CD4-positive, alpha-beta memory T cell (primary cell): ENCODE data around the gene LCN6. TPM values are rescaled to one million over a fixed set of nuclear protein-coding genes. Genes with fewer than 3 reads are reported as not detected.

Experiments used
- CTCF ChIA-PET: fragments of 350-600 bp; sonication (Branson Sonifier 250); formaldehyde crosslinking; loops from one replicate; lab custom pipeline; 2021; ENCODE audit warnings: inconsistent platforms; ENCODE audit not compliant: partially characterized antibody; lab: Charles Lee
- POLR2A ChIA-PET: fragments of 350-600 bp; sonication (Branson Sonifier 250); formaldehyde crosslinking; loops from one replicate; lab custom pipeline; 2021; ENCODE audit not compliant: partially characterized antibody; lab: Charles Lee
- DNase-seq, 5 donors: peaks; one replicate each; pipeline versions ENCODE4 v3.0.0 to v3.0.0-alpha.2; 2020 to 2022; ENCODE audit warnings: mixed read lengths in 1 of 5
- H3K27ac ChIP-seq: one replicate; pipeline ENCODE4 v1.7.0; 2013; ENCODE audit warnings: low read depth, low read length
- H3K27me3 ChIP-seq: 2 replicates; pipeline ENCODE4 v1.7.0; 2013; ENCODE audit warnings: mild to moderate bottlenecking, low read length, moderate library complexity; ENCODE audit not compliant: insufficient read depth
- H3K36me3 ChIP-seq: 2 replicates; pipeline ENCODE4 v1.7.0; 2013; ENCODE audit warnings: mild to moderate bottlenecking, low read length, moderate library complexity; ENCODE audit not compliant: insufficient read depth
- H3K4me1 ChIP-seq: 2 replicates; pipeline ENCODE4 v1.7.0; 2013; ENCODE audit warnings: mild to moderate bottlenecking, low read length, moderate library complexity; ENCODE audit not compliant: insufficient read depth
- H3K4me3 ChIP-seq, 2 donors: one replicate each; pipeline ENCODE4 v1.7.0; 2013; ENCODE audit warnings: low read length in 2 of 2, mild to moderate bottlenecking in 1 of 2
- H3K9me3 ChIP-seq, 2 donors: one replicate each; pipeline ENCODE4 v1.7.0; 2013; ENCODE audit warnings: low read length in 2 of 2, control low read depth in 1 of 2; ENCODE audit not compliant: control insufficient read depth in 1 of 2
- H3K27ac Mint-ChIP-seq, 7 donors: one replicate each; pipeline ENCODE4 v1.8.0; 2020 to 2021; ENCODE audit warnings: mixed read lengths in 7 of 7, mild to moderate bottlenecking in 6 of 7, inconsistent platforms in 3 of 7, moderate library complexity in 3 of 7
- H3K27me3 Mint-ChIP-seq, 2 donors: one replicate each; pipeline ENCODE4 v1.8.0; 2020 to 2021; ENCODE audit warnings: mixed read lengths in 2 of 2
- H3K36me3 Mint-ChIP-seq, 2 donors: one replicate each; pipeline ENCODE4 v1.8.0; 2020 to 2021; ENCODE audit warnings: mixed read lengths in 2 of 2, inconsistent platforms in 1 of 2, mild to moderate bottlenecking in 1 of 2
- H3K4me1 Mint-ChIP-seq, 4 donors: one replicate each; pipeline ENCODE4 v1.8.0; 2020 to 2021; ENCODE audit warnings: mixed read lengths in 4 of 4, mild to moderate bottlenecking in 1 of 4
- H3K4me3 Mint-ChIP-seq, 8 donors: one replicate each; pipeline ENCODE4 v1.8.0; 2020 to 2021; ENCODE audit warnings: mixed read lengths in 8 of 8, mild to moderate bottlenecking in 7 of 8, moderate library complexity in 6 of 8, inconsistent platforms in 3 of 8
- H3K9me3 Mint-ChIP-seq, 8 donors: one replicate each; pipeline ENCODE4 v1.8.0; 2020 to 2021; ENCODE audit warnings: mixed read lengths in 8 of 8, mild to moderate bottlenecking in 5 of 8, inconsistent platforms in 3 of 8, moderate library complexity in 1 of 8
- intact Hi-C: fragments of 100-400 bp; cut with micrococcal nuclease; formaldehyde crosslinking; loops from one replicate; pipeline ENCODE4 v1.15.1; 2023
- polyA plus RNA-seq, 2 donors: library from polyadenylated mRNA; unstranded; fragments of 300-500 nt; fragmentation: Illumina TruSeq; gene quantifications; one replicate each; pipeline ENCODE4 v1.2.3, GENCODE V29; 2021
- total RNA-seq, 2 experiments: library from RNA; stranded (reverse); gene quantifications; one replicate each; pipeline ENCODE4 v1.2.3, GENCODE V29; 2021

Gene LCN6
- total and polyA plus RNA-seq, 4 experiments from 2014 or later, result not detected

DNA sequence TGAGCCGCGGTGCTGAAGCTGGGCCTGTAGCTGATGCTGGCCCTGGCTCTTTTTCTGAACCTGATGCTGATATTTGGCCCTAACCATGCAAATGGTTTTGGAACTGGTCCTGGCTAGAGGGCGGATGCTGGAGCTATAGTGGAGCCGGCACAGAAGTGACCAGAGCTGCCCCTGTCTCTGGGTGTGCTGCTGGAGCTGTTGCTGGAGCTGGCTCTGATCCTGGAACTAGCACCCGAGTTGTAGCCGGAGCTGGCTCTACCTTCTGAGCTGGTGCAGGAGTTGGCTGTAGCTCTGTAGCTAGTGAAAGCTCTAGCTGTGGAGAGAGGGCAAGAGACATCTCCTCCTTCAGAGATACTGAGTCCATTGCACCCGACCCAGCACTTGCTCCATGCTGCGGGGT, 18.4 kb downstream of the LCN6 start:
- H3K4me3 Mint-ChIP-seq, result peak overlapping the region in 5 of 8 donors; percentile 29 to 73 (median 55)

DNA sequence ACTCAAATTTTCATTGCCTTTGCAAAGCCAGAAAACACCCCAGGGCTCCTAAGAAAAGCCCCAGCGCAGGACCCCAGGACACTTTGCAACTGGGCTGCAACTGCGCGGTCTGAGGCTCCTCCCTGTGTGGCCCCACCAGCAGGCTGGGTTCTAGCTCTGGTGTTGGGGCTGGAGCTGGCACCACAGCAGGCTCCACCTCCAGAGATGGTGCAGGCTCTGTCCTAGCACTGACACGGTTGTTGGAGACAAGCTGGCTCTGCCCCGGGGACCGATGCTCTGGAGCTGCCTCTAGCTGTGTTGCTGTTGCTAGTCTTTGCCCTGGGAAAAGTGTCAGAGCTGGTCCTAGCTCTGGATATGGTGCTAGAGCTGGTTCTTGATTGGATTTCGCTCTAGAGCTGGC, 19.2 kb downstream of the LCN6 start:
- DNase-seq, result peak in 1 of 5 donors; percentile 31
- H3K27me3 Mint-ChIP-seq, result peaks cover 0 to 4% of the 10 kb centered on the region in 2 donors
- peak overlapping the region in 1 of 7 donors; percentile 80 for H3K27ac Mint-ChIP-seq
- Histone ChIP-seq H3K4me3 (no peak overlapping the region), H3K9me3 (no peaks in the 10 kb centered on the region), H3K4me1 (peaks cover 30% of the 10 kb centered on the region), H3K27ac (no peak overlapping the region), H3K27me3 (no peaks in the 10 kb centered on the region), H3K36me3 (peaks cover 23% of the 10 kb centered on the region)
- peaks cover 7 to 37% (median 19%) of the 10 kb centered on the region in 4 donors for H3K4me1 Mint-ChIP-seq
- H3K36me3 Mint-ChIP-seq, result peaks cover 13 to 28% of the 10 kb centered on the region in 2 donors
- ChIA-PET POLR2A (interaction anchor here (0.7 to 3.4 kb wide), 5 partner anchors 13 to 245 kb away, joined by 4 to 25 read pairs (median 14); partner anchors contain the start of genes AGPAT2, DIPK1B and RABL6), CTCF (interaction anchor here (1.1 to 2.0 kb wide), 4 partner anchors 28 to 245 kb away, joined by 3 to 5 read pairs (median 4); partner anchors contain the start of gene LCN8)
- H3K4me3 Mint-ChIP-seq, result peak overlapping the region in 7 of 8 donors; percentile 29 to 73 (median 64)
- intact Hi-C loops, result loop anchor here (2.0 to 5.0 kb wide), 2 partner anchors 246 to 493 kb away; partner anchors contain the start of genes RNF208 and SEC16A
- peaks cover 0 to 7% (median 0%) of the 10 kb centered on the region in 8 donors for H3K9me3 Mint-ChIP-seq

More for the DNA sequence above, 18.4 kb downstream of the LCN6 start:
- peaks cover 0 to 4% of the 10 kb centered on the region in 2 donors for H3K27me3 Mint-ChIP-seq
- Histone ChIP-seq H3K36me3 (peaks cover 16% of the 10 kb centered on the region), H3K4me3 (no peak overlapping the region), H3K27me3 (no peaks in the 10 kb centered on the region), H3K9me3 (no peaks in the 10 kb centered on the region), H3K4me1 (peaks cover 30% of the 10 kb centered on the region), H3K27ac (no peak overlapping the region)
- intact Hi-C loops, result loop anchor here (2.0 to 5.0 kb wide), 2 partner anchors 247 to 492 kb away; partner anchors contain the start of genes RNF208 and SEC16A
- peaks cover 8 to 20% of the 10 kb centered on the region in 2 donors for H3K36me3 Mint-ChIP-seq
- peaks cover 0 to 7% (median 0%) of the 10 kb centered on the region in 8 donors for H3K9me3 Mint-ChIP-seq
- H3K4me1 Mint-ChIP-seq, result peaks cover 7 to 32% (median 16%) of the 10 kb centered on the region in 4 donors
- H3K27ac Mint-ChIP-seq, result peak overlapping the region in 1 of 7 donors; percentile 80
- DNase-seq, result no peak
- POLR2A ChIA-PET, result interaction anchor here (0.7 to 3.4 kb wide), 3 partner anchors 11 to 42 kb away, joined by 3 to 25 read pairs (median 4); partner anchors contain the start of genes AGPAT2 and DIPK1B
- CTCF ChIA-PET, result interaction anchor here (1.3 kb wide), 1 partner anchor 28 kb away, joined by 3 read pairs; the partner anchor contains the start of gene LCN8

DNA sequence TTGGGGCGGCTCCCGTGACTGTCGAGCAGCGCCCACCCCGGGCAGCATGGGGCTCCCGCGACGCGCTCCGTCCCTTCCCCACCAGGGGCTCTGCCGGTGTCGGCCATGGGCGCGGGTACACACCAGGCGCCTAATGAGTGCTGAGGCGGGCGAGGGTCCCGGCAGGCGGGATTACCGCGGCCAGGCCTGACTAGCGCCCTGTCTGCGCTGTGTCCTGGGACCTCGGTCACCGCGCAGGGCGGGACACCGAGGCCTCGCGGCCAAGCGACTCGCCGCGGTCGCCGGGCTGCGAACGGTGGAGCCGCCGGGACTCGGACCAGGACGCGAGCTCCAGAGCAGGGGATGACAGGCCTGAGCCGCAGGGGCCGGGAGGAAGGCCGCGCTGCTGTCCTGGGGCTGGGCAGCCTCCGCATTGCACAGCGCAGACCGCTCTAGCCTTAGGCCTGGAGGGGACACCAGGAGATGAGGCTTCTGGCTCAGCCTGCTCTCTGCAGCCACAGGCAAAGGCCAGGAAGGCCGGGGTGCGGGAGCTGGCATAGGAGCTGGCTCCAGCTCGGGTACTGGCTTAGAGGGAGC, 19.7 kb downstream of the LCN6 start:
- peak overlapping the region in 1 of 2 donors; percentile 88 for H3K4me3 ChIP-seq
- intact Hi-C loops, result loop anchor here (1.0 to 5.0 kb wide), 3 partner anchors 41 to 494 kb away; partner anchors contain the start of genes AGPAT2, RNF208 and SEC16A
- Mint-ChIP-seq H3K27me3 (peaks cover 0 to 4% of the 10 kb centered on the region in 2 donors), H3K9me3 (peaks cover 0 to 7% (median 0%) of the 10 kb centered on the region in 8 donors), H3K36me3 (peaks cover 18 to 33% of the 10 kb centered on the region in 2 donors), H3K4me1 (peaks cover 7 to 42% (median 21%) of the 10 kb centered on the region in 4 donors), H3K4me3 (peak overlapping the region in 7 of 8 donors; percentile 13 to 73 (median 54)), H3K27ac (peak overlapping the region in 1 of 7 donors; percentile 80)
- H3K9me3 ChIP-seq, result no peaks in the 10 kb centered on the region
- ChIA-PET POLR2A (interaction anchor here (0.6 to 3.4 kb wide), 27 partner anchors 8 to 512 kb away, joined by 3 to 25 read pairs (median 4); partner anchors contain the start of genes AGPAT2, AJM1, C8G and DIPK1B), CTCF (interaction anchor here (1.1 to 2.0 kb wide), 6 partner anchors 28 to 244 kb away, joined by 3 to 5 read pairs (median 3); partner anchors contain the start of gene LCN8)
- peaks cover 28% of the 10 kb centered on the region for H3K36me3 ChIP-seq
- H3K27me3 ChIP-seq, result no peaks in the 10 kb centered on the region
- peak in 1 of 5 donors; percentile 32 for DNase-seq
- peaks cover 30% of the 10 kb centered on the region for H3K4me1 ChIP-seq
- peak overlapping the region; percentile 72 for H3K27ac ChIP-seq

DNA sequence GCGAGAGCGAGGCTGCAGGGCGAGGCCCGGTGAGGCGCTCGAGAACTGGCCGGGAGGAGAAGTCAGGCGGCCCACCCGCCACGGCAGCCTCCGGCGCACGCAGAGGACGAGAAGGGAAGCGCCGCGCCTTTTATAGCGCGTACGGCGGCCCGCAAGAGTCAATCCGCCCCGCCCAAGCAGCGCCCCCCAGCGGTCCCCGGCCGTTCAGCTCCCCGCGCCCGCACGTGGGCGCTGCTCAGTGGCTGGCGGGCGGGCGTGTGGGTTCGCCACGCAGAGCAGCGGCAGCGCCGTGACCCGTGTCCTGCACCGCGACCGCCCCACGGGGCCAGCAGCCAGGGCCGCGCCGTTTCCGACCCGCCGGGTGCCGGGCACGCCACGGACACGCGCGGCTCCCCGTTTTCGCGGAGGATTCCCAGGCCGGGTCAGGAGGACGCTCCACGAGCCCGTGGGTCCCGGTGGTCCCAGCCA, 20.2 kb downstream of the LCN6 start:
- ChIA-PET POLR2A (interaction anchor here (0.6 to 3.4 kb wide), 30 partner anchors 9 to 513 kb away, joined by 3 to 25 read pairs (median 4); partner anchors contain the start of genes AGPAT2, AJM1, C8G and DIPK1B), CTCF (interaction anchor here (1.1 to 2.0 kb wide), 4 partner anchors 28 to 244 kb away, joined by 3 to 5 read pairs (median 4); no protein-coding TSS in a partner anchor)
- H3K27me3 Mint-ChIP-seq, result peaks cover 0 to 4% of the 10 kb centered on the region in 2 donors
- H3K4me3 ChIP-seq, result peak overlapping the region; percentile 88 to 94
- H3K9me3 ChIP-seq, result no peaks in the 10 kb centered on the region
- peaks cover 30% of the 10 kb centered on the region for H3K4me1 ChIP-seq
- H3K9me3 Mint-ChIP-seq, result peaks cover 0 to 7% (median 0%) of the 10 kb centered on the region in 8 donors
- peak overlapping the region in 2 of 7 donors; percentile 51 to 97 for H3K27ac Mint-ChIP-seq
- peaks cover 19 to 35% of the 10 kb centered on the region in 2 donors for H3K36me3 Mint-ChIP-seq
- H3K4me3 Mint-ChIP-seq, result peak overlapping the region; percentile 48 to 97 (median 76)
- H3K27ac ChIP-seq, result peak overlapping the region; percentile 72
- intact Hi-C loops, result loop anchor here (1.0 to 5.0 kb wide), 3 partner anchors 41 to 494 kb away; partner anchors contain the start of genes AGPAT2, RNF208 and SEC16A
- peak; percentile 85 to 92 (median 91) for DNase-seq
- H3K36me3 ChIP-seq, result peaks cover 32% of the 10 kb centered on the region
- H3K27me3 ChIP-seq, result no peaks in the 10 kb centered on the region
- H3K4me1 Mint-ChIP-seq, result peaks cover 7 to 42% (median 22%) of the 10 kb centered on the region in 4 donors

DNA sequence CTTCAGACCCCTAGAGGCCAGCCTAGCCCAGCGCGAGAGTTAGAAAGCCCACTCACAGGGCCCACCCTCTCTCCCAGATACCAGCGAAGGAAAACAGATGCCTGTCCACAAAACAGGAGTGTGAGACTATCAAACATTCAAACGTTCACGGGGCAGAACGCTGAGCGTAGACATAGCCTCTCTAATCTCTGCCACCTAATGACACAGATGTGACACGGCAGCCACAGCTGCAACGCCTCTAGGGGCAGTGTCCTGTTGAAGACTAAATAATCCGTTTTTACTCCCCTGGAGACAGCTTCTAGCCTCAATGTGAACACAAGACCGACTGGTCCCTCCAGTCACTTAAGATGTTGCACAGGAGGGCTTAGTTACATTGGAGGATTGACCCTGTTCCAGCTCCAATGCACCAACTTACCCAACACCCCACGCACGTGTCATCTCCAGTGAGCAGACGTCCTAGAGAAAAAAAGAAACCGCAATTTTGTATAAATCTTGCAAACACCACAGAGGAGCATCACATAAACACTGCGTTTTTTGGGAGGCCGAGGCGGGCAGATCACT, 21.6 kb downstream of the LCN6 start:
- H3K4me1 ChIP-seq, result peaks cover 30% of the 10 kb centered on the region
- CTCF ChIA-PET, result interaction anchor here (0.8 kb wide), 1 partner anchor 93 kb away, joined by 3 read pairs; no protein-coding TSS in a partner anchor
- POLR2A ChIA-PET, result interaction anchor here (0.6 to 3.4 kb wide), 19 partner anchors 8 to 869 kb away, joined by 3 to 25 read pairs (median 5); partner anchors contain the start of genes AGPAT2, DIPK1B, PAXX and RABL6
- Mint-ChIP-seq H3K36me3 (peaks cover 19 to 35% of the 10 kb centered on the region in 2 donors), H3K4me3 (peak overlapping the region; percentile 89 to 99 (median 95)), H3K27ac (peak overlapping the region; percentile 88 to 98 (median 94)), H3K9me3 (peaks cover 0 to 7% (median 0%) of the 10 kb centered on the region in 8 donors), H3K27me3 (peaks cover 0 to 4% of the 10 kb centered on the region in 2 donors), H3K4me1 (peaks cover 7 to 42% (median 22%) of the 10 kb centered on the region in 4 donors)
- intact Hi-C loops, result loop anchor here (5.0 kb wide), 1 partner anchor 496 kb away; the partner anchor contains the start of gene RNF208
- peaks cover 32% of the 10 kb centered on the region for H3K36me3 ChIP-seq
- H3K27me3 ChIP-seq, result no peaks in the 10 kb centered on the region
- no peaks in the 10 kb centered on the region for H3K9me3 ChIP-seq
- H3K27ac ChIP-seq, result peak overlapping the region; percentile 72
- DNase-seq, result peak; percentile 25 to 72 (median 46)
- H3K4me3 ChIP-seq, result peak overlapping the region; percentile 88 to 94

DNA sequence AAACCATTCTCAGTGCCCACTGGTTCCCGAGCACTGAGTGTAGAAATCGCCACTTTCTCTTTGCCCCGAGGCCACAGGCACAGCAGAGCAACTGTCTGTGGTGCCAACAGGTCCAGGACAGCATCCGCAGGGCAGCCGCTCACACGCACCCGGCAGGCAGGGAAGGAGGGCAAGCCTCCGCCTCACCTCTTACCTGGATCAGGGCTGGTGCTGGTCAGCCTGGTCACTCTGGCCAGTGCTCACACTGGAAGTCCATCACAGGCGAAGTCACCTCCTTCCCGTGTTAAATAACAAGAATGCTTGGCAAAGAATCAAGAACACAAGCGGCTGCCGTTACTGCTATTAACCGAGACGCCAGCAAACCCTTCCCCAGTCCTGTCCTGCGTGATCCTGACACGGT, 22.2 kb downstream of the LCN6 start:
- CTCF ChIA-PET, result no interaction called here
- H3K27me3 Mint-ChIP-seq, result peaks cover 0 to 4% of the 10 kb centered on the region in 2 donors
- H3K36me3 Mint-ChIP-seq, result peaks cover 21 to 37% of the 10 kb centered on the region in 2 donors
- peak in 1 of 5 donors; percentile 30 for DNase-seq
- H3K27me3 ChIP-seq, result no peaks in the 10 kb centered on the region
- H3K27ac ChIP-seq, result peak overlapping the region; percentile 72
- peak overlapping the region; percentile 89 to 99 (median 95) for H3K4me3 Mint-ChIP-seq
- intact Hi-C loops, result loop anchor here (5.0 kb wide), 1 partner anchor 496 kb away; the partner anchor contains the start of gene RNF208
- H3K4me3 ChIP-seq, result peak overlapping the region in 1 of 2 donors; percentile 88
- H3K9me3 ChIP-seq, result no peaks in the 10 kb centered on the region
- H3K9me3 Mint-ChIP-seq, result peaks cover 0 to 7% (median 0%) of the 10 kb centered on the region in 8 donors
- H3K27ac Mint-ChIP-seq, result peak overlapping the region in 6 of 7 donors; percentile 88 to 98 (median 94)
- peaks cover 30% of the 10 kb centered on the region for H3K4me1 ChIP-seq
- H3K4me1 Mint-ChIP-seq, result peaks cover 8 to 42% (median 22%) of the 10 kb centered on the region in 4 donors
- H3K36me3 ChIP-seq, result peaks cover 32% of the 10 kb centered on the region
- POLR2A ChIA-PET, result interaction anchor here (0.7 to 3.2 kb wide), 5 partner anchors 7 to 242 kb away, joined by 3 to 17 read pairs (median 14); partner anchors contain the start of genes AGPAT2 and TMEM141
